Progenitor cell of endocrine pancreas (in vitro differentiated cells): ENCODE data around the gene SHISA6. TPM values are rescaled to one million over a fixed set of nuclear protein-coding genes. Genes with fewer than 3 reads are reported as not detected.

Source experiments
- DNase-seq: peaks from one replicate; pipeline ENCODE4 v3.0.0; 2021; ENCODE audit warnings: low spot score; ENCODE audit not compliant: unreplicated experiment
- H3K27ac Mint-ChIP-seq: 2 replicates; pipeline ENCODE4 v1.8.0; 2021; ENCODE audit warnings: mild to moderate bottlenecking, moderate library complexity, mixed read lengths
- H3K27me3 Mint-ChIP-seq: 2 replicates; pipeline ENCODE4 v1.8.0; 2021; ENCODE audit warnings: mixed read lengths
- H3K36me3 Mint-ChIP-seq: 2 replicates; pipeline ENCODE4 v1.8.0; 2022; ENCODE audit warnings: mixed read lengths; ENCODE audit not compliant: insufficient read depth
- H3K4me1 Mint-ChIP-seq: 2 replicates; pipeline ENCODE4 v1.8.0; 2021; ENCODE audit warnings: low read depth, mixed read lengths
- H3K4me3 Mint-ChIP-seq: 2 replicates; pipeline ENCODE4 v1.8.0; 2021; ENCODE audit warnings: low read depth, mild to moderate bottlenecking, moderate library complexity, mixed read lengths
- H3K9me3 Mint-ChIP-seq: 2 replicates; pipeline ENCODE4 v1.8.0; 2021; ENCODE audit warnings: low read depth, mixed read lengths
- total RNA-seq: library from RNA; stranded (reverse); gene quantifications from 2 replicates; pipeline ENCODE4 v1.2.1, GENCODE V29; 2021
- TF ChIP-seq, protein P1 (sequence below): fragments of 200-600 bp; sonication (generic); IDR thresholded peaks from one replicate; pipeline ENCODE4 v1.5.0; 2021; ENCODE audit warnings: antibody characterized with exemption, mild to moderate bottlenecking; ENCODE audit not compliant: unreplicated experiment

The SHISA6 gene
- total RNA-seq, 1 donor from 2014 or later = 1.0 TPM

- no peak overlapping the region for H3K27ac Mint-ChIP-seq
- DNase-seq = no peak
- H3K4me3 Mint-ChIP-seq = no peak overlapping the region
- no peaks in the 10 kb centered on the region for H3K36me3 Mint-ChIP-seq
- H3K27me3 Mint-ChIP-seq = no peaks in the 10 kb centered on the region
- H3K9me3 Mint-ChIP-seq = no peaks in the 10 kb centered on the region
- TF ChIP-seq, protein P1, sequence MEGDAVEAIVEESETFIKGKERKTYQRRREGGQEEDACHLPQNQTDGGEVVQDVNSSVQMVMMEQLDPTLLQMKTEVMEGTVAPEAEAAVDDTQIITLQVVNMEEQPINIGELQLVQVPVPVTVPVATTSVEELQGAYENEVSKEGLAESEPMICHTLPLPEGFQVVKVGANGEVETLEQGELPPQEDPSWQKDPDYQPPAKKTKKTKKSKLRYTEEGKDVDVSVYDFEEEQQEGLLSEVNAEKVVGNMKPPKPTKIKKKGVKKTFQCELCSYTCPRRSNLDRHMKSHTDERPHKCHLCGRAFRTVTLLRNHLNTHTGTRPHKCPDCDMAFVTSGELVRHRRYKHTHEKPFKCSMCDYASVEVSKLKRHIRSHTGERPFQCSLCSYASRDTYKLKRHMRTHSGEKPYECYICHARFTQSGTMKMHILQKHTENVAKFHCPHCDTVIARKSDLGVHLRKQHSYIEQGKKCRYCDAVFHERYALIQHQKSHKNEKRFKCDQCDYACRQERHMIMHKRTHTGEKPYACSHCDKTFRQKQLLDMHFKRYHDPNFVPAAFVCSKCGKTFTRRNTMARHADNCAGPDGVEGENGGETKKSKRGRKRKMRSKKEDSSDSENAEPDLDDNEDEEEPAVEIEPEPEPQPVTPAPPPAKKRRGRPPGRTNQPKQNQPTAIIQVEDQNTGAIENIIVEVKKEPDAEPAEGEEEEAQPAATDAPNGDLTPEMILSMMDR = no peak
- peaks cover 6% of the 10 kb centered on the region for H3K4me1 Mint-ChIP-seq
These were observed 294.2 kb downstream of the SHISA6 start for GRCh38 chr17:11535231-11535630.

- no peak overlapping the region for H3K27ac Mint-ChIP-seq
- H3K4me3 Mint-ChIP-seq = no peak overlapping the region
- TF ChIP-seq, protein P1 = no peak
- no peaks in the 10 kb centered on the region for H3K36me3 Mint-ChIP-seq
- H3K4me1 Mint-ChIP-seq = peaks cover 6% of the 10 kb centered on the region
- DNase-seq = no peak
- H3K27me3 Mint-ChIP-seq = no peaks in the 10 kb centered on the region
- H3K9me3 Mint-ChIP-seq = no peaks in the 10 kb centered on the region
These were observed 297.4 kb downstream of the SHISA6 start for GRCh38 chr17:11538366-11538765.

DNA sequence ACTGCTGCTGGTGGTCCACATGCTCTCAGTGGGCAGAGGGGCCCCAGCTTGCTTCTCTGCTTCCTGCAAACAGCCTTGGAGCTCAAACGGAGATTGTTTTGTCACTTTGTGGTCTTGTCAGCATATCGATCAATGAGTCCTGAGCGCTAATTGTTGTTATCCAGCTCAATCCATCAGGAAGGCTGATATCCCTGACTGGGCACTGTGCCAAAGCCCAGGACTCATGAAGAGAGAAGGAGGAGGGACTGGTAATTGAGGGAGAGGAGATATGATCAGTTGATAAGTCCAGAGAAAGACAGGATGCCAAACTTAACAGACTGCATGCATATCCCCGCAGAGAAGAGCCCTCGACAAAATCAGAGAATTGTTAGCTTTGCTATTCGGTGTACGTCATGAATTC is 298.6 kb downstream of the SHISA6 start:
- no peak for DNase-seq
- Mint-ChIP-seq H3K9me3 (no peaks in the 10 kb centered on the region), H3K4me1 (peaks cover 6% of the 10 kb centered on the region), H3K27ac (no peak overlapping the region), H3K4me3 (no peak overlapping the region), H3K27me3 (no peaks in the 10 kb centered on the region), H3K36me3 (no peaks in the 10 kb centered on the region)
- TF ChIP-seq, protein P1 = no peak

GRCh38 chr17:11545002-11545401 is 304.0 kb downstream of the SHISA6 start:
- H3K36me3 Mint-ChIP-seq = no peaks in the 10 kb centered on the region
- H3K4me1 Mint-ChIP-seq = no peaks in the 10 kb centered on the region
- DNase-seq = no peak
- TF ChIP-seq, protein P1 = no peak
- no peaks in the 10 kb centered on the region for H3K27me3 Mint-ChIP-seq
- no peaks in the 10 kb centered on the region for H3K9me3 Mint-ChIP-seq
- no peak overlapping the region for H3K4me3 Mint-ChIP-seq
- H3K27ac Mint-ChIP-seq = no peak overlapping the region

DNA sequence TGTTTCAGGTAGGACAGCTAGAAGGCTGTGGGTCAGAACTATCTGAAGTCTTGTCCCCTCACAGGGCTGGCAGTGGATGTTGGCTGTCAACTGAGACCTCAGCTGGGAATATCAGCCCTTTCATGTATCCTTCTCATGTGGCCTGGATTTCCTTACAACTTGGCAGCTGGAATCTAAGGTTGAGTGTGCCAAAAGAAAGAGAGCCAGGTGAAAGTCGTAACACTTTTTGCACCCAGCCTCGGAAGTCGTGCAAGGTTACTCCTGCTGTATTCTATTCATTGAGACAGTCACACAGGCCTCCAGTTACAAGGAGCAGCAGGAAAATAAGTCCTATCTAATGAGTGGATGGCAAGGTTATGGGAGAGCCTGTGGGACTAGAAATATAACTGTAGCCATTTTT is 304.7 kb downstream of the SHISA6 start:
- TF ChIP-seq, protein P1 = no peak
- H3K4me3 Mint-ChIP-seq = no peak overlapping the region
- H3K27me3 Mint-ChIP-seq = no peaks in the 10 kb centered on the region
- no peak for DNase-seq
- H3K4me1 Mint-ChIP-seq = no peaks in the 10 kb centered on the region
- no peak overlapping the region for H3K27ac Mint-ChIP-seq
- H3K36me3 Mint-ChIP-seq = no peaks in the 10 kb centered on the region
- H3K9me3 Mint-ChIP-seq = no peaks in the 10 kb centered on the region
